ENCODE measurements around the gene OR2D2.
A peak's percentile ranks its signal among the peaks of the same experiment; 100 is the strongest.
"Not testable (repeated sequence)": the region's sequence is repeated elsewhere in the genome, so short reads cannot be mapped to it uniquely, and the experiment has no call there.

The OR2D2 gene

DNA sequence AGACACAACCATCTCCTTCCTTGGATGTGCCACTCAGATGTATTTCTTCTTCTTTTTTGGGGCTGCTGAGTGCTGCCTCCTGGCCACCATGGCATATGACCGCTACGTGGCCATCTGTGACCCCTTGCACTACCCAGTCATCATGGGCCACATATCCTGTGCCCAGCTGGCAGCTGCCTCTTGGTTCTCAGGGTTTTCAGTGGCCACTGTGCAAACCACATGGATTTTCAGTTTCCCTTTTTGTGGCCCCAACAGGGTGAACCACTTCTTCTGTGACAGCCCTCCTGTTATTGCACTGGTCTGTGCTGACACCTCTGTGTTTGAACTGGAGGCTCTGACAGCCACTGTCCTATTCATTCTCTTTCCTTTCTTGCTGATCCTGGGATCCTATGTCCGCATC lies 15.4 kb downstream of the OR2D2 start:
- DNase-seq, result no peak

DNA sequence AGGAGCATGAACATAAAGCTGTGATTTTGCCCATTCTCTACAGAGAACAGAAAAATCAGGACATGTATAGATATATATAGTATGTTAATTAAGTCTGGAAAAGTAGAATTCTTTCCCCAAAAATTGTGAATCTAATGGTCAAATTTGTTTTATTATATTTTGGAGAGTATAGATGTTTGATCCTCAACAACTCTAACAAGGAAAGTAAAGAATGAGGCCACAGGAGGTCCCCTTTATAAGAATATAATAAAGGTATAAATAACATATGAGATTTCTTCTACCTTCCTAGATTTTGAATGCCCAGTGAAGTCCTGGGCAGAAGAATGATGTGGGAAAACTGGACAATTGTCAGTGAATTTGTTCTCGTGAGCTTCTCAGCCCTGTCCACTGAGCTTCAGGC lies 16.0 kb downstream of the OR2D2 start, which contains the start of gene OR10A4:
OR10A4 (plus strand) TSS at position 301 of the 400 bp plus-strand sequence; CDS start at position 324, 23 bp downstream.
- no peak for DNase-seq

GRCh38 chr11:6875761-6876160 lies 16.5 kb downstream of the OR2D2 start:
- DNase-seq, result no peak

DNA sequence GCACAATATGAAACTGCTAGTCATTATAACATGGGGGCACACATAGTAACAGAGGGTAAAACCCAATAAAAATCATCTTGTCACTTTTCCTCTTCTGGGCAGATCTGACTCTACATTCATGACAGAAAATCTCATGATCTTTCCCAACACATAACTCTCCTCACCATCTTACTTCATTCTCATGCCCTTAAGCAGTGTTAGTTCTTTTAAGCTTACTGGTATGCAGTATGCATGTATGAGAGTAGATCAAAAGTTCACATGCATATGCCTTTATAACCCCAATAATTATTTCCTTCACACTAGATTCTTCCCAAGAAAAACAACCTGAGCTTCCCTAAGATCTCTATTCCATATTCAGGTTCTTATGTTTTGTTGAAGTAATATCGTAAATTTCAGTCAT lies 21.0 kb downstream of the OR2D2 start:
- no peak for DNase-seq

- no peak for DNase-seq
Measured at GRCh38 chr11:6864438-6864837, 27.9 kb downstream of the OR2D2 start.

DNA sequence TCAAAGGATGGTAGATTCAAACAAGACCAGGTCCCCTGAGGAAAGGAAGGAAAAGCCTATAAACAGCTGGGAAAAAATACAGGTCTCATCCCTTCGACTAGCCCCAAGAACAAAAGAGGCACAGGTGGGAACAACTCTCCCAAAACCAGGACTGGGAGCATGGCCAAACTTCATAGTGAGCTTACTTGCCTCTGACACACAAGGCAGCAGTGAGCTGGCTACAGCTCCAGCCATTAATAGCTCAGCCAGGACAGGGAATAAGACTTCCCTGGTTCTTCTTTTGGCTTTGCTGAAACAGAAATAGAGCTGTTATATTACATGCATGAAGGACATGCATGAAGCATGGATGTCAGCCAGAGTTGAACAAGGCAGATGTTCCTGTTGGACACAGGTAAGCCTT lies 29.3 kb downstream of the OR2D2 start, which contains the start of gene OR10A2:
OR10A2 (plus strand) TSS at position 97 of the 400 bp plus-strand sequence. CDS start 6,698 bp downstream, outside the sequence.
- DNase-seq, result peak; percentile 34

GRCh38 chr11:6856871-6857270 lies 35.4 kb downstream of the OR2D2 start:
- no peak for DNase-seq

- DNase-seq, result no peak
Measured at GRCh38 chr11:6855971-6856541, 36.2 kb downstream of the OR2D2 start.

- not testable (repeated sequence) for DNase-seq
Measured at GRCh38 chr11:6854801-6855200, 37.5 kb downstream of the OR2D2 start.

DNA sequence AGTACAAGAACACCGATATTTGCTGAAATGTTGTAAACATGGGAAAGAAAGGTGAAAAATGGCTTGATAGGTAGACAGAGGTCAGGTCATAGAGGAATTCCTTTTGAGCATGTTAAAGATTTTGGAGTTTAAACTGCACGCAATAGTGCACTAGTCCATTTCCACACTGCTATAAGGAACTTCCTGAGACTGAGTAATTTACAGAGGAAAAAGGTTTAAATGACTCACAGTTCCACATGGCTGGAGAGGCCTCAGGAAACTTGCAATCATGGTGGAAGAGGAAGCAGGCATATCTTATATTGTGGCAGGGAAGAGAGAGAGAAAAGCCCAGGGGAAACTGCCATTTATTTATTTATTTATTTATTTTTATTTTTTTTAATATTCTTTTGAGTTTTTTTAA lies 41.8 kb downstream of the OR2D2 start:
- DNase-seq, result no peak

DNA sequence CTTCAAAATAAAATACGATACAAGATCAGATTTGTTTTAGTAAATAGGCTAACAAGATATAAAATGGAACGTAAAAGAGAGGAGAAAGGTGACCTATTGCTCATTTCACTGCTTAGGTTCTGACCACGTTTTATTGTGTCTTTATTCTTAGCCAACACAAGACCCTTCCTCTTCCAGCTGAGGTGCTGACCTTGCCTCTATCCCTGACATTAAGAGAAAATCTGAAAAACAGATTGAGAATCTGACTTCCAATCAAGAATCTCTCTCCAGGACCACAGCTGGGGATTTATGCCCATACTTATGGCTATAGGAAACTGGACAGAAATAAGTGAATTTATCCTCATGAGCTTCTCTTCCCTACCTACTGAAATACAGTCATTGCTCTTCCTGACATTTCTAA lies 46.9 kb downstream of the OR2D2 start, which contains the start of gene OR10A5:
OR10A5 (plus strand) TSS at position 301 of the 400 bp plus-strand sequence; CDS start at position 301, 0 bp downstream.
- DNase-seq, result no peak

DNA sequence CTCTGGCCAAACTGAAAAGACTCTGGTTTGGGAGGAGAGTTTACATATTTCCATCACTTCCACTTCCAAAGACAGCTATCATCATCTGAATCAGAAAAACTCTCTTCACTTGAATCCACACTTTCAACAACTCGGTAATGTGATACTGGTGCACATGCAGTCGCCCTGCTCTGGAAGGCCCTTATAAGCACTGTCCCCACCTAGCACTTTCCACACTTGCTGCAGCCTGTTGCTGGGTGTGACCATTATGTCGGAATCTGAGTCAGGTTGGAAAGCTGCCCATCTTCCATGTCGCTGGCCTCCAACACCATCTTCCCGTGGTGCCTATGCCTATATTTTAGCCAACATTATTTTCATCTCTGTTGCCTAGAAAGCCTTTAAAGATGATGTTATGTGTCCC lies 47.9 kb downstream of the OR2D2 start:
- DNase-seq, result no peak

DNA sequence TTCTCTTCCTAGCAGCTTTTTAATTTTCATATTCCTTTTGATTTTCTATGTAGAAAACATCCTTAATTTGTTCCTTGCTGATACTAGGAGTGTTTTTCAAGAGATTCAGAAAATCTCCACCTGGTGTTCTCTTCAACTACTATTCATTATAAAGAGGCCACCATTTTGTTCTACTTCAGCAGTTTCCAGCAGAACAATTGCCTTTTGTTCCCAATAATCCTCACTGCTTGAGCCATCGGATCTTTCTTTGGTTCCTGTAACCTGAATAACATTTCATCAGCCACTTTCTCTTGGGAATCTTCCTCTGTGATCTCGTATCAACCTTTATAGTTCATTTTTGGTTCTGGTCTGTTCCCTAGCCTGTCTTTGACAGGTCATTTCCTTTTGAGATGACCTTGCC lies 48.6 kb downstream of the OR2D2 start:
- DNase-seq, result no peak

- DNase-seq, result no peak
Measured at GRCh38 chr11:6841694-6842093, 50.6 kb downstream of the OR2D2 start.
